ENCODE results near the gene GABRB2. TPM values are rescaled to one million over a fixed set of nuclear protein-coding genes. Genes with fewer than 3 reads are reported as not detected.
"Not testable (repeated sequence)": the region's sequence is repeated elsewhere in the genome, so short reads cannot be mapped to it uniquely, and the experiment has no call there.

Gene GABRB2
- total and polyA plus RNA-seq, 3 experiments from 2014 or later, result not detected

DNA sequence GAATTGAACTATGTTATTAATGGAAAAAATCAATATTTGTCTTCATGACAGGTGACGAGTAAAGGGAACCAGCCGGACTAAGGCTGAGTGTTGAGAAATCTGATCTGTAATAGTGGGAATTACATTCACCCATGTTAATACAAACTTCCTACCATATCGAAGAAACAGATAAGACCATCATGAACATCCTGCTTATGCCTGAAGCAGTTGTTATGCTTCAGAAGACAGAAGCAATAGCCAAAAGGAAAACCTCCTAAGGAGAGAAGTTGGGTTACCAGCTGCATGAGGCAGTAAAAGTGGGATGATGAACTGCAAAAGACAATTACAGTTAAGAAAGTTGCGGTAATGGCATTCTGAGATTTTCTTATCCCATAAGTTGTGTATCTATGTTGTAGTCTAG is 281.5 kb downstream of the GABRB2 start:
- DNase-seq, result no peak
- Histone ChIP-seq H3K36me3 (ENCODE audit: insufficient read depth, low read length) (no peaks in the 10 kb centered on the region), H3K4me1 (ENCODE audit: insufficient read depth, low read length) (no peaks in the 10 kb centered on the region), H3K27me3 (ENCODE audit: insufficient read depth, low read length, poor library complexity, severe bottlenecking) (no peaks in the 10 kb centered on the region), H3K27ac (ENCODE audit: low read depth, low read length) (no peak overlapping the region), H3K9me3 (ENCODE audit: low read length) (no peaks in the 10 kb centered on the region), H3K4me3 (ENCODE audit: low read length) (no peak overlapping the region)
- Mint-ChIP-seq H3K4me3 (no peak overlapping the region), H3K9me3 (peaks cover 0 to 7% (median 3%) of the 10 kb centered on the region in 5 donors), H3K36me3 (no peaks in the 10 kb centered on the region), H3K27ac (no peak overlapping the region), H3K27me3 (no peaks in the 10 kb centered on the region), H3K4me1 (no peaks in the 10 kb centered on the region)
- ChIA-PET CTCF (no interaction called here), POLR2A (no interaction called here)

DNA sequence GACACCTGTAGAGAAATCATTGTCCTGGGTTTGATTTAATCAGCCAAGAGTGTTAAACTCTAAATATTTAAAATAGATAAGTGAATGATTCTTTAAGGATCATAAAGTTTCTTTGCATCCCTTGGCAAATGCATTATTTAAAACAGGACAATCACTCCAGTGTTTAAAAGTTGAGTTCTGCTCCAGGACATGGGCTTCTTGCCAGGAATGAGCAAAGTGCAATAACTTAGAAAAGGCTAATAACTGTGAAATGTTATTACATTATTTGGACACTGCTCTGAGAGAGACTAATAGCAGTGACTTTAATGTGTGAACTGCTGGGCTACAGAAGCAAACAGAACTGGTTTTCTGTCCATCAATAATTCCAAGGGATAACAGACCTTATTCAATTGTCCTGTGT is 283.3 kb downstream of the GABRB2 start:
- peaks cover 0 to 7% (median 0%) of the 10 kb centered on the region in 5 donors for H3K9me3 Mint-ChIP-seq
- H3K27me3 ChIP-seq (ENCODE audit: insufficient read depth, low read length, poor library complexity, severe bottlenecking), result no peaks in the 10 kb centered on the region
- no peaks in the 10 kb centered on the region for H3K4me1 Mint-ChIP-seq
- DNase-seq, result no peak
- CTCF ChIA-PET, result no interaction called here
- POLR2A ChIA-PET, result no interaction called here
- H3K4me3 Mint-ChIP-seq, result no peak overlapping the region
- H3K27me3 Mint-ChIP-seq, result no peaks in the 10 kb centered on the region
- H3K36me3 ChIP-seq (ENCODE audit: insufficient read depth, low read length), result no peaks in the 10 kb centered on the region
- no peaks in the 10 kb centered on the region for H3K36me3 Mint-ChIP-seq
- H3K4me1 ChIP-seq (ENCODE audit: insufficient read depth, low read length), result no peaks in the 10 kb centered on the region
- no peak overlapping the region for H3K4me3 ChIP-seq (ENCODE audit: low read length)
- H3K9me3 ChIP-seq (ENCODE audit: low read length), result no peaks in the 10 kb centered on the region
- no peak overlapping the region for H3K27ac Mint-ChIP-seq
- H3K27ac ChIP-seq (ENCODE audit: low read depth, low read length), result no peak overlapping the region

DNA sequence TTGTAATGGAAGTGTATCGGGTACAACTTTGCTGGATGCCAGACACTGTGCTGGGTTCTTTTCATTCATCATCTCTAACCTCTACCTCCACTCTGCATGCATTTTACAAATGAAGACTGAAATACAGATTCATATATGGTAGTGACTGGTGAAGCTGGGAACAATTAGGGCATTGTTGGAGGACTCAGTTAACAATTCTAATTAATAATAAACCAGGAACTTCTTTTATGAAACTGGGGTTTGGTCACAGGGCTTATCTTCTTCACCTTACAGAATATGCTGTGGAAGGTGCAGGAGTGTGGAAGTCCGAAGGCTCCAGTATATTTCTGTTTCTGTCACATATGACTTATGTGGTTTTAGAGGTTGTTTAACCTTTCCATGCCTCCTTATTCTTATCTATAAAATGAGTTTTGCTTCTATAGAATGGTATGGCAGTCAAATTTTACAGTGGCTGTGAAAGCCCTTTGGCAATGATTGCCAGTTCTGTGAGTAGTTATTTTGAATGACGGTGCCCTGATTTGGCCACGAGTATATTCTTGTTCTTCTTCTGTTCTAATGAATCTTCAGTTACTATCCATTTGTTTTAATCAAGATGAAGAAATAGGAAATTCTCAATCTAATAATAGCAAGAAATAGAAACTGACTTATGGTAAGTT is 284.7 kb downstream of the GABRB2 start:
- H3K27ac Mint-ChIP-seq, result no peak overlapping the region
- Histone ChIP-seq H3K27me3 (ENCODE audit: insufficient read depth, low read length, poor library complexity, severe bottlenecking) (no peaks in the 10 kb centered on the region), H3K36me3 (ENCODE audit: insufficient read depth, low read length) (no peaks in the 10 kb centered on the region), H3K4me1 (ENCODE audit: insufficient read depth, low read length) (no peaks in the 10 kb centered on the region), H3K27ac (ENCODE audit: low read depth, low read length) (no peak overlapping the region), H3K4me3 (ENCODE audit: low read length) (no peak overlapping the region), H3K9me3 (ENCODE audit: low read length) (no peaks in the 10 kb centered on the region)
- ChIA-PET CTCF (no interaction called here), POLR2A (no interaction called here)
- no peaks in the 10 kb centered on the region for H3K36me3 Mint-ChIP-seq
- no peak overlapping the region for H3K4me3 Mint-ChIP-seq
- H3K4me1 Mint-ChIP-seq, result no peaks in the 10 kb centered on the region
- no peaks in the 10 kb centered on the region for H3K27me3 Mint-ChIP-seq
- H3K9me3 Mint-ChIP-seq, result peaks cover 0 to 6% (median 0%) of the 10 kb centered on the region in 5 donors
- DNase-seq, result no peak

DNA sequence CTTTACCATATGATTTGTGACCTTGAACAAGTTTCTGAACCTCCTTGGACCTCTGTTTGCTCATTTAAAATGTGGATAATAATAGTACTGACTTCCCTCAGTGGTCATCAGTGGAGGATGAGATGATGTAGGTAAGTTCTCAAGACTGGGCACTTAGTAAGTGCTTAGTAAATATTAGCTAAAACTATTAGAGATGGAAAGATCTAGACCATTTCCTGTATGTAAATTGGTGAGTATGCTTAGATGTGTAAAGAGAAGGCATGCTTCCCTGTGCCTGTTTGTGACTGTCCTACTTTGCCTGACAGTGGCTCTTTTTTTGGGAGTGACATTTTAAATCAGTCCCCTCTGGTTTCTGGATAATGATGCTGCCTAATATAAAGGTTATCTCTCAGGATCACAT is 288.1 kb downstream of the GABRB2 start:
- Mint-ChIP-seq H3K4me3 (no peak overlapping the region), H3K27ac (no peak overlapping the region), H3K27me3 (no peaks in the 10 kb centered on the region), H3K36me3 (no peaks in the 10 kb centered on the region), H3K9me3 (no peaks in the 10 kb centered on the region), H3K4me1 (no peaks in the 10 kb centered on the region)
- no peaks in the 10 kb centered on the region for H3K9me3 ChIP-seq (ENCODE audit: low read length)
- no peaks in the 10 kb centered on the region for H3K4me1 ChIP-seq (ENCODE audit: insufficient read depth, low read length)
- DNase-seq, result no peak
- ChIA-PET POLR2A (no interaction called here), CTCF (no interaction called here)
- no peak overlapping the region for H3K27ac ChIP-seq (ENCODE audit: low read depth, low read length)
- H3K36me3 ChIP-seq (ENCODE audit: insufficient read depth, low read length), result no peaks in the 10 kb centered on the region
- no peak overlapping the region for H3K4me3 ChIP-seq (ENCODE audit: low read length)
- H3K27me3 ChIP-seq (ENCODE audit: insufficient read depth, low read length, poor library complexity, severe bottlenecking), result no peaks in the 10 kb centered on the region

GRCh38 chr5:161256957-161257356 is 289.6 kb downstream of the GABRB2 start:
- no peak overlapping the region for H3K4me3 ChIP-seq (ENCODE audit: low read length)
- no peaks in the 10 kb centered on the region for H3K27me3 ChIP-seq (ENCODE audit: insufficient read depth, low read length, poor library complexity, severe bottlenecking)
- H3K36me3 ChIP-seq (ENCODE audit: insufficient read depth, low read length), result no peaks in the 10 kb centered on the region
- Mint-ChIP-seq H3K27ac (no peak overlapping the region), H3K4me1 (no peaks in the 10 kb centered on the region), H3K9me3 (no peaks in the 10 kb centered on the region), H3K36me3 (no peaks in the 10 kb centered on the region), H3K27me3 (no peaks in the 10 kb centered on the region), H3K4me3 (no peak overlapping the region)
- ChIA-PET CTCF (no interaction called here), POLR2A (no interaction called here)
- no peak overlapping the region for H3K27ac ChIP-seq (ENCODE audit: low read depth, low read length)
- no peaks in the 10 kb centered on the region for H3K4me1 ChIP-seq (ENCODE audit: insufficient read depth, low read length)
- DNase-seq, result no peak
- H3K9me3 ChIP-seq (ENCODE audit: low read length), result no peaks in the 10 kb centered on the region

GRCh38 chr5:161252955-161253354 is 293.6 kb downstream of the GABRB2 start:
- DNase-seq; H3K36me3 Mint-ChIP-seq; H3K4me3 ChIP-seq (ENCODE audit: low read length); H3K9me3 Mint-ChIP-seq; H3K9me3 ChIP-seq (ENCODE audit: low read length); H3K4me1 Mint-ChIP-seq; H3K4me1 ChIP-seq (ENCODE audit: insufficient read depth, low read length); H3K27me3 Mint-ChIP-seq; H3K36me3 ChIP-seq (ENCODE audit: insufficient read depth, low read length); H3K27me3 ChIP-seq (ENCODE audit: insufficient read depth, low read length, poor library complexity, severe bottlenecking); POLR2A ChIA-PET; H3K27ac ChIP-seq (ENCODE audit: low read depth, low read length); H3K27ac Mint-ChIP-seq; CTCF ChIA-PET; H3K4me3 Mint-ChIP-seq: not testable (repeated sequence)

DNA sequence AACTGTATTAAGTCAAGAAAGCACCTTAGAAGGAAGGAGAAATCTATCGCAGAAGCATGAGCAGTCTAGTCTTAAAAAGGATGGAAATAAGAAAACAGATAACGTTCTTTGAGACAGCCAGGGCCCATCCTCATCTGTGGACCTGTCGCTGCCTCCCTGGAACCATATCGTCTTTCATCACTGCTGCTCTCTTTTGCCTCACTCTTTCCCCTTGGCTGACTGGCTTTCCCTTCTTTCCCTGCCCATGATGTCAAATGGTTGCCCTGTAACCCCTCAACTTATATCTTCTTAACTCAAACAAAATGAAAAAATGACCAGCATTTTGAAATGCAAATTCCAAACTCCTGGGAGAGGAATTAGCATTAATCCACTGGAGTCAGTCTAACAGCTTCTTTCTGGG is 299.8 kb downstream of the GABRB2 start:
- no peaks in the 10 kb centered on the region for H3K4me1 Mint-ChIP-seq
- H3K27ac Mint-ChIP-seq, result no peak overlapping the region
- H3K4me1 ChIP-seq (ENCODE audit: insufficient read depth, low read length), result no peaks in the 10 kb centered on the region
- H3K27ac ChIP-seq (ENCODE audit: low read depth, low read length), result no peak overlapping the region
- peaks cover 0 to 8% (median 6%) of the 10 kb centered on the region in 5 donors for H3K9me3 Mint-ChIP-seq
- no peak overlapping the region for H3K4me3 Mint-ChIP-seq
- POLR2A ChIA-PET, result no interaction called here
- no peaks in the 10 kb centered on the region for H3K9me3 ChIP-seq (ENCODE audit: low read length)
- H3K36me3 ChIP-seq (ENCODE audit: insufficient read depth, low read length), result no peaks in the 10 kb centered on the region
- no peaks in the 10 kb centered on the region for H3K36me3 Mint-ChIP-seq
- DNase-seq, result no peak
- H3K27me3 Mint-ChIP-seq, result no peaks in the 10 kb centered on the region
- H3K27me3 ChIP-seq (ENCODE audit: insufficient read depth, low read length, poor library complexity, severe bottlenecking), result no peaks in the 10 kb centered on the region
- no peak overlapping the region for H3K4me3 ChIP-seq (ENCODE audit: low read length)
- CTCF ChIA-PET, result no interaction called here

GRCh38 chr5:161245846-161246245 is 300.7 kb downstream of the GABRB2 start:
- CTCF ChIA-PET; H3K4me3 ChIP-seq (ENCODE audit: low read length); H3K9me3 ChIP-seq (ENCODE audit: low read length); POLR2A ChIA-PET; H3K4me1 Mint-ChIP-seq; H3K36me3 ChIP-seq (ENCODE audit: insufficient read depth, low read length); H3K4me1 ChIP-seq (ENCODE audit: insufficient read depth, low read length); H3K4me3 Mint-ChIP-seq; H3K36me3 Mint-ChIP-seq; DNase-seq; H3K27ac Mint-ChIP-seq; H3K27ac ChIP-seq (ENCODE audit: low read depth, low read length); H3K27me3 ChIP-seq (ENCODE audit: insufficient read depth, low read length, poor library complexity, severe bottlenecking); H3K27me3 Mint-ChIP-seq: not testable (repeated sequence)
- peaks cover 3 to 11% (median 8%) of the 10 kb centered on the region in 5 donors for H3K9me3 Mint-ChIP-seq
